ENCODE data around the gene MINK1.

MINK1 gene

DNA sequence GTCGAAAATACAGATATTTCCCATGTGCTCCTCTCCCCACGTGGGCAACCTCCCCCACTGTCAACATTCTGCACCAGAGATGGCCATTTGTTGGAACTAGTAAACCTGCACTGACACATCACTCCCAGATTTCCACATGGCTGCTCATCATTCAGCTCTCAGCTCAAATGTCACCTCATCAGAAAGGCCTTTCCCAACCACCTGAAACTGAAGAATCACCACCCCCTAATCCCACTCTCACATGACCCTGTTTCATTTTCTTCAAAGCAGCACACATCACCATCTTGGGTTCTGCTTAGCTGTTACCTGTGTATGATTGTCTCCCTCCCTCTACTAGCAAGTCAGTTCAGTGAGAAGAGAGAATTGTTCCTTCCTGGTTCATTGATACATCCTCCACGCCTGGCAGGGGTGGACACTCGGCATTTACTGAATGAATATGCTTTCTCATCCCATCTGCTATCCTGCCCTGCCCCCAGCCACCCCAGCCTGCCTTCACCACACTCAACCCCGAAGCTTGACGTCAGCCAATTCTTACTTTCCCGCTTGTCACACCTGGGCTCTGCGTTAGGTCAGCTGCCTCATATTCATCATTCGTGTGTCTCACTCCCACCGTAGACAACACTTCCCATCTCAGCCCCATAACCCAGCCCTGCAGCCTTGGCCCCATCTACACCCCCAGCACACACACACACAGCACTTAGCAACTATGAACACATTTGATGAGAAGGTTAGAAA lies 32.5 kb upstream of the MINK1 start:
- no peak overlapping the region for H3K4me3 ChIP-seq (ENCODE audit: low read depth, low read length)
- H3K9me3 ChIP-seq: no peaks in the 10 kb centered on the region
- H3K36me3 ChIP-seq: no peaks in the 10 kb centered on the region; the same call in 1 of the 2 replicates
- DNase-seq: no peak
- H3K4me1 ChIP-seq: no peaks in the 10 kb centered on the region
- H3K27me3 ChIP-seq: no peaks in the 10 kb centered on the region
- TF ChIP-seq, protein P1, sequence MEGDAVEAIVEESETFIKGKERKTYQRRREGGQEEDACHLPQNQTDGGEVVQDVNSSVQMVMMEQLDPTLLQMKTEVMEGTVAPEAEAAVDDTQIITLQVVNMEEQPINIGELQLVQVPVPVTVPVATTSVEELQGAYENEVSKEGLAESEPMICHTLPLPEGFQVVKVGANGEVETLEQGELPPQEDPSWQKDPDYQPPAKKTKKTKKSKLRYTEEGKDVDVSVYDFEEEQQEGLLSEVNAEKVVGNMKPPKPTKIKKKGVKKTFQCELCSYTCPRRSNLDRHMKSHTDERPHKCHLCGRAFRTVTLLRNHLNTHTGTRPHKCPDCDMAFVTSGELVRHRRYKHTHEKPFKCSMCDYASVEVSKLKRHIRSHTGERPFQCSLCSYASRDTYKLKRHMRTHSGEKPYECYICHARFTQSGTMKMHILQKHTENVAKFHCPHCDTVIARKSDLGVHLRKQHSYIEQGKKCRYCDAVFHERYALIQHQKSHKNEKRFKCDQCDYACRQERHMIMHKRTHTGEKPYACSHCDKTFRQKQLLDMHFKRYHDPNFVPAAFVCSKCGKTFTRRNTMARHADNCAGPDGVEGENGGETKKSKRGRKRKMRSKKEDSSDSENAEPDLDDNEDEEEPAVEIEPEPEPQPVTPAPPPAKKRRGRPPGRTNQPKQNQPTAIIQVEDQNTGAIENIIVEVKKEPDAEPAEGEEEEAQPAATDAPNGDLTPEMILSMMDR (IDR thresholded peaks at IDR 0.05; ENCODE audit: low read depth, low read length): no peak

DNA sequence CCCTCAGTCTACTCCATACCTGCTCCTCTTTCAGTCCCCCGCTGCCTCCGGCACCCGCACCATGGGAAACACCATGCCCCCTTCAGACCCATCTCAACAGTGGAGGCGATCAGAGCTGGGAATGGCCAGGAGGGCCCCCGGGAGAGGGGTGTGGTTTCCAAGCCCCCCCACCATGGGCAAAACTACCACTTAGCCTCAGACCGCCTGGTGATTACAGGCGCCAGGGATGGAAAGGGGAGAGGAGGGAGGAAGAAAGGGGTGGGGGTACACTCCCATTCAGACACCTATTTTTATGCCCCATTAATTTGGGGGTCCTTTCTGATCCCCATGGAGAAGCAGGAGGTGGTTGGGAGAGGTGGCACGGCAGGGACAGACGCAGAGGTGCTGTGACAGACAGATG lies 30.9 kb upstream of the MINK1 start, which contains the start of gene C17orf114:
Gene C17orf114, minus strand, starts transcription at position 101 of the 400 bp plus-strand sequence.
- no peak for DNase-seq
- no peak within 1 kb of the TSS for H3K4me3 ChIP-seq (ENCODE audit: low read depth, low read length)
- no peaks in the 10 kb centered on the region for H3K27me3 ChIP-seq
- TF ChIP-seq, protein P1 (IDR thresholded peaks at IDR 0.05; ENCODE audit: low read depth, low read length): no peak
- no peaks in the 10 kb centered on the region for H3K9me3 ChIP-seq
- H3K4me1 ChIP-seq: no peaks in the 10 kb centered on the region
- no peaks in the 10 kb centered on the region; the same call in 1 of the 2 replicates for H3K36me3 ChIP-seq

DNA sequence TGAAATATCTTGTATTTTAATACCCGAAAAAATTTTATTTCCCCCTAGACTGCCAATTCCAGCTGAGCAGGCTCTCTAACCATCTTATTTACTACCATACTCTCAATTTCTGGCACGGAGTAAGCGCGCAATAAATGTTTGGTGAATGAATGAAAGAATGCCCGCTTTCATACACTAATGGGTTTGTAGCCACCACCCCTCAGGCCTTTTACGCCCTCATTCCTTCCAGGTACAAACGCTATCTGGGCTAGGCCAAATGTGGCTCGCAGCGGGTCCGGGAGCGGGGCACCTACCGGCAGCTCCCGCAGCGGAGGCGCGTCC lies 26.7 kb upstream of the MINK1 start:
- no peaks in the 10 kb centered on the region for H3K4me1 ChIP-seq
- no peaks in the 10 kb centered on the region for H3K9me3 ChIP-seq
- H3K36me3 ChIP-seq: no peaks in the 10 kb centered on the region
- H3K27me3 ChIP-seq: no peaks in the 10 kb centered on the region
- DNase-seq: no peak
- H3K4me3 ChIP-seq (ENCODE audit: low read depth, low read length): peak overlapping the region; percentile 55
- TF ChIP-seq, protein P1 (IDR thresholded peaks at IDR 0.05; ENCODE audit: low read depth, low read length): no peak

DNA sequence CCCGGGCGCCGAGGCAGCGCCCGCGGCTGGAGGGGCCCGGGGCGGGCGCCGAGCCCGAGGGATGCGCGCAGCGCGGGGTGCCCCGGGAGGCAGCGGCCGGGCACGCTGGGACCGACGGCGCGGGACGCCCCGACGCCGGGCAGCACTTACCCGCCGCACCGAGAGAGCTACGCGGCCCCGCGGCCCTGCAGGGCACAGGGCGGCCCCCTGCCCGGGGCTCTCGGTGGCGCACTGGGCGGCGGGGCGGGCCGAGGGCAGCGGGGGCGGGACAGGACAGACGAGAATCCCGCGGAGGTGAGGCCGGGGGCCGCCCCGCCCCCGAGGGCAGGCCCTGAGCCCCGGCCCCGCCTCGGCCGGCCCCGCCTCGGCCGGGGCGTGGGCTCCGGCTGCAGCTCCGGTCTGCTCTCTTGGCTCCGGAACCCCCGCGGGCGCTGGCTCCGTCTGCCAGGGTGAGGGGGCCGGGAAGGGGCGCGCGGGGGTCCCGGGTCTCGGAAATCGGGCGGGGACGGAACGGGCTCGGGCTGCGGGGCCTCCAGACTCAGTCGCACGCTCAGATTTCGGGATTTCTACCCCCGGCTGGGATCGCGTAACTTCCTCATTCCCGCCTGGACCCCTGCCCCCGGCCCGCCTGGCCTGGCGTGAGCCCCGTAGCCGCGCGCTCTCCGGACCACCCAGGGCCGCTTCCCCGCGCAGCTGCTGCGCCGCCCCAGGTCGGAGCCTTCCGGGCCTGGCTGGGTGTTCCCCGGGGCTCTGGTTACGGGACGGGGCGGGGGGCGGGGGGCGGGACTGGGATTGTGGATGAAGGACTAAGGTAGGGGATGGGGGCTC lies 26.1 kb upstream of the MINK1 start, which contains the start of gene PLD2:
Gene PLD2, plus strand, starts transcription at position 376 of the 828 bp plus-strand sequence. CDS start 621 bp downstream, outside the sequence.
- no peaks in the 10 kb centered on the region for H3K27me3 ChIP-seq
- no peaks in the 10 kb centered on the region for H3K9me3 ChIP-seq
- peak; percentile 89 for DNase-seq
- TF ChIP-seq, protein P1 (IDR thresholded peaks at IDR 0.05; ENCODE audit: low read depth, low read length): no peak
- peak within 1 kb of the TSS; percentile 55 for H3K4me3 ChIP-seq (ENCODE audit: low read depth, low read length)
- H3K4me1 ChIP-seq: no peaks in the 10 kb centered on the region
- H3K36me3 ChIP-seq: no peaks in the 10 kb centered on the region

DNA sequence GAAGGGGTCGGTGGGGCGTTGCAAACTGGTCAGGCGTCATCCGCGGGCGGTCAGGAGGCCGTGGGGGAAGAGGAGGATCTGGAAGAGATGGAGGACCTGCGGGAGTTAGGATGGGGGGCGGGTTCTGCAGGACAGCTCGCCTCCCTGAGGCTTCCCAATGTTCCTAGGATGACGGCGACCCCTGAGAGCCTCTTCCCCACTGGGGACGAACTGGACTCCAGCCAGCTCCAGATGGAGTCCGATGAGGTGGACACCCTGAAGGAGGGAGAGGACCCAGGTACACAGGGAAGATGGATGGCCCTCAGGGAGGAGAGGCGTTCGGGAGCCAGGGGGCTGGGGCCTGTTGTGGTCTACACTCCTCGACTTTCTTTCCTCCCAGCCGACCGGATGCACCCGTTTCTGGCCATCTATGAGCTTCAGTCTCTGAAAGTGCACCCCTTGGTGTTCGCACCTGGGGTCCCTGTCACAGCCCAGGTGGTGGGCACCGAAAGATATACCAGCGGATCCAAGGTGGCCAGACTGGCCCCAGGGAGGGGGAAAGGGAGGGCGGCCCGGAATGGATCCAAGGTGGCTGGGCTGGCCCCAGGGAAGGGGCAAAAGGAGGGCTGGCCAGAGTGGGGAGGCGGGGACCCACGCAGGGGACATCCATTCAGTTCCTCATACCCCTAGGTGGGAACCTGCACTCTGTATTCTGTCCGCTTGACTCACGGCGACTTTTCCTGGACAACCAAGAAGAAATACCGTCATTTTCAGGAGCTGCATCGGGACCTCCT lies 25.3 kb upstream of the MINK1 start:
- no peak for DNase-seq
- no peaks in the 10 kb centered on the region for H3K27me3 ChIP-seq
- TF ChIP-seq, protein P1 (IDR thresholded peaks at IDR 0.05; ENCODE audit: low read depth, low read length): no peak
- H3K36me3 ChIP-seq: no peaks in the 10 kb centered on the region
- H3K4me3 ChIP-seq (ENCODE audit: low read depth, low read length): no peak overlapping the region; the same call in 1 of the 2 replicates
- no peaks in the 10 kb centered on the region for H3K9me3 ChIP-seq
- no peaks in the 10 kb centered on the region for H3K4me1 ChIP-seq
